ENCODE results near the gene OSBPL1A.

GRCh38 chr18:24446953-24447538 lies 49.4 kb upstream of the OSBPL1A start:
- TF ChIP-seq CTCF (conservative IDR thresholded peaks at IDR 0.05) (peak; percentile 36; the same call in 1 of the 2 replicates), EZH2 (IDR thresholded peaks at IDR 0.05; ENCODE audit: low read depth) (no peak)

Data from PC-9 (cell line).